ENCODE results near the gene UBE2Q2.
"Not testable (repeated sequence)": the region's sequence is repeated elsewhere in the genome, so short reads cannot be mapped to it uniquely, and the experiment has no call there.

UBE2Q2 gene

GRCh38 chr15:75867449-75867848, 24.2 kb downstream of the UBE2Q2 start:
- DNase-seq: peak; percentile 53 to 75

- no peak for DNase-seq
These were observed 24.8 kb downstream of the UBE2Q2 start for GRCh38 chr15:75868019-75868418.

- DNase-seq: no peak
These were observed 26.2 kb downstream of the UBE2Q2 start for GRCh38 chr15:75869446-75869845.

GRCh38 chr15:75871589-75871988, 28.3 kb downstream of the UBE2Q2 start:
- DNase-seq: not testable (repeated sequence)

GRCh38 chr15:75872403-75872990, 29.2 kb downstream of the UBE2Q2 start:
- DNase-seq: no peak

GRCh38 chr15:75884041-75884440, 40.8 kb downstream of the UBE2Q2 start:
- DNase-seq: no peak

- DNase-seq: no peak
These were observed 43.9 kb downstream of the UBE2Q2 start for GRCh38 chr15:75887178-75887577.

- DNase-seq: peak; percentile 9 to 35
These were observed 48.6 kb downstream of the UBE2Q2 start for GRCh38 chr15:75891895-75892294.

GRCh38 chr15:75895731-75896130, 52.5 kb downstream of the UBE2Q2 start:
- DNase-seq: no peak

- no peak for DNase-seq
These were observed 57.3 kb downstream of the UBE2Q2 start for GRCh38 chr15:75900577-75900976.

GRCh38 chr15:75902129-75902557, 58.9 kb downstream of the UBE2Q2 start:
- DNase-seq: no peak

GRCh38 chr15:75903331-75904239, 60.3 kb downstream of the UBE2Q2 start, which contains the start of gene FBXO22:
FBXO22 (plus strand) TSS chr15:75903878; CDS start chr15:75903964, 86 bp downstream.
- DNase-seq: peak; percentile 89 to 91

GRCh38 chr15:75905231-75905630, 62.0 kb downstream of the UBE2Q2 start:
- no peak for DNase-seq

GRCh38 chr15:75910355-75910754, 67.1 kb downstream of the UBE2Q2 start:
- not testable (repeated sequence) for DNase-seq

- no peak for DNase-seq
These were observed 73.7 kb downstream of the UBE2Q2 start for GRCh38 chr15:75916978-75917377.

- DNase-seq: no peak
These were observed 74.9 kb downstream of the UBE2Q2 start for GRCh38 chr15:75918135-75918534.

GRCh38 chr15:75920079-75920478, 76.8 kb downstream of the UBE2Q2 start:
- no peak for DNase-seq

- DNase-seq: peak; percentile 30 to 38
These were observed 78.8 kb downstream of the UBE2Q2 start for GRCh38 chr15:75921732-75922703.

- DNase-seq: no peak
These were observed 80.5 kb downstream of the UBE2Q2 start for GRCh38 chr15:75923756-75924155.

- DNase-seq: no peak
These were observed 81.3 kb downstream of the UBE2Q2 start for GRCh38 chr15:75924576-75924975.

- no peak for DNase-seq
These were observed 82.2 kb downstream of the UBE2Q2 start for GRCh38 chr15:75925440-75925839.

- DNase-seq: no peak
These were observed 83.7 kb downstream of the UBE2Q2 start for GRCh38 chr15:75926931-75927330.

- no peak for DNase-seq
These were observed 84.4 kb downstream of the UBE2Q2 start for GRCh38 chr15:75927601-75928000.

All from inflammatory macrophage treated with lipopolysaccharide for 1 hour (primary cell).